ENCODE data around the gene ZDHHC13. TPM values are rescaled to one million over a fixed set of nuclear protein-coding genes. Genes with fewer than 3 reads are reported as not detected.

ZDHHC13 gene
- total RNA-seq, 1 donor from 2014 or later: 4.1 TPM

DNA sequence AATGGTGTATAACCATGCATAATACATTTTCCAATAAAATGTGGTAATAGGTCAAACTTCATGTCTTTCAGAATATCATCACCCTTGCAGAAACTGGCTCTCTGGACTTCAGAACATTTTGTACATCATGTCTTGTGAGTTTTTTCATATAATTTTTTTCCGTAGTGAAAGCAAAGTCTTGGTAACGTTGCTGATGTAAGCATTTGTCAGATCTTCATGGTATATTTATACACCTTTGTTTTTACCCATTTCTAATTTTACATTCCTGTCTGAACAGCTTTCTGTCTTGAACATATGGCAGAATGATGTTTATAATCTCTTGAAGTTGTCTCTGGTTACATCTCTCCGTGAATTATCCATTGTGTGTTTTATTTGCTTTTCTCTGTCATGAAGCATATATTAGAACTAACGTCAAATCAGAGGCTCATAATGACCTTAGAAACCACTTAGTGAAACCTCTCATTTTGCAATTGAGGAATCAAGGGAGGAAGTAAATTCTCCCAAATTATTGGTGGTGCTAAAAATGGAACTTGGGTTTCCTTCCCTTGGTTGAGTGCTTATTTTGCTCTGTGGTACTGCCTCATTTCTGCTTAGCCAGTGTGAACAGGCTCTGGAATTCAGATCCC, 47.4 kb downstream of the ZDHHC13 start:
- no peak for DNase-seq (ENCODE audit: low read depth)

DNA sequence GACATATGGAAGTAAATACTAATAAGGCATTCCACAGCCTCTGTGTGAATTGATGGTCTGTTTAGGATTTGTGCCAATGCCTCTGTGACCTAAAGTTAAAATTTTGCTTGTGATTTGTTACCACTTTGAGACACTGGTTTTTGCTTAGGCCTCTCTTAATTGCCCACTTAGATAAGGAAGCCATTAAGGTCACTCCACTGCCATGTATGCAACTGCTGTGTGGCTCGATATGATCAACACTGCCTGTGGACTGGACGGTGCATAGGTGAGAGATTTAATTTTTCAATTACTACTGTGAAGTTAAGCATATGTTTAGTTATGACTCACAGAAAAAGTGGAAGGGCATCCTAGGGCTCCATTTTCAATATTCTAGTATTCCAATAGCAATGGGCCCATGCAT, 47.9 kb downstream of the ZDHHC13 start:
- DNase-seq (ENCODE audit: low read depth): no peak

DNA sequence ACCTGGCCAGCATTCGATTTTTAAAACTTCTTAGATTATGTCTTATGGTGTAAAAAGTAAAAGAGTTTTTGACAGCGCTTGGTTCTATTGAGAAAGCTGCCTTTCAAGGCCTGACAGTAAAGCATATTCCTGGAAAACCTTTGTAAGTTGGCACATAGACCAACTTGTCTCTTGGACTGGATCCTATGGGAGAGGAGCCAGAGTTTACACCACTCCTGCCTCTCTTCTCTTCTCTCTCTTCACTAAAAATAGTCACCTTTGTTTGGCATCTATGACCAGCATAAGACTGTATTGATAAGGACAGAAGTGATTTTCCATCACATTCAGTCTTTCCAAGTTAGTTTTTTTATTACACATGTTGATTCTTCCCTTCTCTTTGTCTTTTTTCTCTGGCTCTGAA, 51.1 kb downstream of the ZDHHC13 start:
- DNase-seq (ENCODE audit: low read depth): no peak

DNA sequence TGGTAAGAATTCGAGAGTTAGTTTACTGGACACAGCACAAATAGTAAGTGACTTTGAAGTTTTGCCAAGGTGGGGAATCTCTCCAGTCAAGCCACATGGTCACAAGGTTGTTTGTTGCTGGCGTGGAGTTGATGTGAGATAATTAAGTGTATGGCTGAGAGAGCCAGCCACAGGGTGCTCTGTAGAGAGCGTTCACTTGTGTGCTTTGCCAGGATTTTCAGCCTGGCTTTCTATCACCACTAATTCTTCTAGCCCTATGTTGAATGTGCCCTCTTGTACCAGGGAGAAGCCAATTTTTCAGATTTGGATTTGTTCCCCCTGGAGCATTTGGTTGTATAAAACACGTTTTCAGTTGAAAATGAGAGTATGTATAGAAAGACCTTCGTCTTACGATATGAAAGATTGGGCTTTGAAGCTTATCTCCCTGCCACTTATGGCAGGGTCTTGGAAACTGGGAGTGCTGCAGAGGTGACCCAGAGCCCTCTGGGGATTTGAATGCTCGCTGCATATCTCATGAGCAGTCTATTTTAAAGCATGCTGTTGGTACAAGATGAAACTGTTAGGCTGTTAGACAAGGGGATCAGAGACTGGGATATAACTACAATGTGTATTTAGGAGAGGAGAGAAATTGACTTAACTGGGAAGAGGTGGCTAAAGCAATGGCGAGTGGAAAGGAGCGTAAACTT, 56.2 kb downstream of the ZDHHC13 start:
- DNase-seq (ENCODE audit: low read depth): no peak

DNA sequence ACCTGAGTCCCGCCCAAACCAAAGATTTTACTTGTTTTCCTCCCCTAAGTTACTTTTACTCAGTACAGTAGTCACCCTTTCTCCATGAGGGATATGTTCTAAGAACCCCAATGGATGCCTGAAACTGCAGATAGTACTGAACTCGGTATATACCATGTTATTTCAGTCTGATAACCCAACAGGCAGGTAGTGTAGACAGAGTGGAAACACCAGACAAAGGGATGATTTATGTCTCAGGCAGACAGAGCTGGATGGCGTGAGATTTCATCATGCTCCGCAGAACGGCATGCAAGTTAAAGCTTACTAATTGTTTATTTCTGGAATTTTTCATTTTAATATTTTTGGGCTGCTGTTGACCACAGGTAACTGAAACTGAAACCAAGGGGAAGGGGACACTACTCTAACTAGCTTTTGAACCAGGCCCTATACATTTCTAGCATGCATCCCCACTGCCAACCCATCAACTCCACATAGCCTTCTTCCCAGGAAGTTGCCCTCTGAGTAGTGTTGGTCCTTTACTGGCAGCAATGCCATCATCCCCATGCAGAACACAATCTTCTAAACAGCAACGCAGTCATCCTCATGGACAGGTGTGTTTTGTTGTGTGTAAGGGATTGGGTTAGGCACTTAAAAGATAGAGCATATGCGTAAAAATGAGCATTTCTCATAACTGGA, 57.1 kb downstream of the ZDHHC13 start:
- DNase-seq (ENCODE audit: low read depth): no peak

DNA sequence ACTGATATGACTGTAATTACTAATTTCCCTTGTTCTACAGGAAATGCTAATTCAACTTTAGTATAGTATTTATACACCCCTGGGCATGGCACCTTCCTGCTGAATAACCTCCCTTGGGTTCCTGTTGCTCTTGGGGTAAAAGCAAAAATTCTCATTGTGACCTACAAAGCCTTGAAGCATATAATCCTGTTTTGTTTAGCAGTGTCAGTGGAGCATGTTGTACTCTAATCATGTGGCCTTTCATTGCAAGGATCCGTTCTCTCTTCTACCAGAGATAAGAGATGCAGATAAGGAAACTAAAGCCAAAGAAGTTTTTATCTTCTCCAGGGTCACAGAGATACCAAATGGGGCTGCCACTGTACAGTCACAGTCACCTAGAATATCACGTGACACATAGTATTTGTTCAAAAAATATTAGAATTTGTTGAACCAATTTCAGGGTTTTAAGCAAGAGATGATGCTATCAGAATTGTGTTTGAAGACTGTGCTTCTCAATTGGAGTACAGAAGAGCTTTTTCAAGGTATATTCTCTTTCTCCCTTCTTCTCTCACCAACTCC, 59.7 kb downstream of the ZDHHC13 start:
- DNase-seq (ENCODE audit: low read depth): no peak

DNA sequence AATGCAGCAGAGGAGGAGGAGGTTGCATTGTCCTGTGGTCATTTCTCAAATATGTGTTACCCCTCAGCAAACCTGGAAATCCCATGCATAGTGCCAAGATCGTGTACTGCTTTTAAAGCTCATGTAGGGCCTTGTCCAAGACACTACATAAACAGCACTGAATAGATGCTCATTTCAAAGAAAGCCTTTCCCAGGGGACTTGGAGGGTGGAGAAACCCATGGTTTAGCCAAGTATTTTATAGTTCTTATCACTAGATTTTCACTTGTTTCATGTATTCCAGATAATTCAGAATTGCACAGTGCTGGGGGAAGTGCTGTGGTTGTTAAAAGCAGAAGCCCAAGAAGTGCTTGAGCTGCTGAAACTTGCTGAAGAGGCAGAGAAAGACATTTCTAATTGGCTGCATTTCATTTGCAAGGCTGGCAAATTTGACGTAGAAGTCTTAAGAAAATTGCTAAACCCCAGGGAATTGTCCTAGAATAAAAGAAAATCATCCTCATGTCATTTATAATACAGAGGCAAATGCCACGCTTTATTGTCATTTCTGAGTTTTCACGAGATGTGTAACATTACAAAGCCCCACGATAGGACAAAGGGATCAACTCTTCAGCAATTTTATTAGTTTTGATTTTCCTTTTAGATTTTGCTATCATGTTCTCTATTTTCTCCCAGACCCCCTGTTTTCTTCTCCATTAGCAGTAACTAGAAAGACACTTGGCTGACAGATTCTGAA, 64.7 kb downstream of the ZDHHC13 start:
- DNase-seq (ENCODE audit: low read depth): no peak

DNA sequence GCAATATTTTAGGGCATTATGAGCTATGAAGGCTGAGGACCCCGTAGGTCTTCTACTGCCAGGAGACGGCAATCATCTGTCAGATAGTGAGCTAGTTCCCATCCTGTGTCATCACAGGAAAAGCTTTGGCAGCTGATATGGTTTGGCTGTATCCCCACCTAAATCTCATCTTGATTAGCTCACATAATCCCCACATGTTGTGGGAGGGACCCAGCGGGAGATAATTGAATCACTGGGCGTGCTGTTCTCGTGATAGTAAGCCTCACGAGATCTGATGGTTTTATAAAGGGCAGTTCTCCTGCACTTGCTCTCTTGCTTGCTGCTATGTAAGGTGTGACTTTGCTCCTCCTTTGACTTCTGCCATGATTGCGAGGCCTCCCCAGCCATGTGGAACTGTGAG, 66.7 kb downstream of the ZDHHC13 start:
- DNase-seq (ENCODE audit: low read depth): peak; percentile 60

DNA sequence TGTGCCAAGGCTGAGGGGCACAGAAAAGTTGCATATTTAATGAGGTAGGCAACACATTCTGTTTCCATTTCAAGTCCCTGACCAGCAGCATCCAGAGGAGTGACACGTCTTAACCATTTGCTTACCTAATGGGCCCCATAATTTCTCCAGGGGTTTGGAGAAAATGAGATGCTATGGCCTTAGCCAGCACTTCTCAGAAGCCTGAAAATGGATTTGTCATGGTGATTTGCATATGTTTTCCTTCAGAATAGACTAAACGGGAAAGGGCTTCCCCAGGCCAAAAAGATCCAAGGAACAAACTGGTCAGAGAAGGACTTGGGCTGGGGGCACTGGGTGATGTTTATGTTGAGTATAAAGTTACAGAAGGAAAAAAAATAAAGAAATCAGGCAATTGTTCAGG, 68.1 kb downstream of the ZDHHC13 start:
- DNase-seq (ENCODE audit: low read depth): no peak

DNA sequence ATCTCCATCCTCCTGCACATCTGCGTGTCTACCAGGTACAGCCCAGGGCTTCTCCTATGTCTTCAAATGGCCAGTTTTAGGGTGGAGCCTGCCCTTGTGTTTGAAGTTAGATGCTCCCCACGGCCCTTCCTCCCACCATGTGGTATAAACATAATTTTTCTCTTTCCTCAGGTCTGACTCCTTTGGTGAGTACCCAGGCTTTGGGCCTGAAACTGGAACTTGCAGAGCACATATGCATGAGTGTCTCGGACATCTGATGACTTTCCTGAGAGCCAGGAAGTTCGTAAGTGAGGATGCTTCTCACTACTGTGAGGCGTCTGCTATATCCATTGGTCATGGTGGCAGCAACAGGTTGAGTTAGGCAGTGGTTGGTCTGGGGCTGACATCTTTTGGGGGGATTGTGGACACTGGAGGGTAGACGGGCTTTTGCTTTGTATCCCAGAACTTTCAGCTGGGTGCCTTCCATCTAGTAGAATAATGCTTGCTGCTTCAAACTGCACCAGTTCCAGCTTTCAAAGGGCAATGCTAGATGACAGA, 68.6 kb downstream of the ZDHHC13 start:
- DNase-seq (ENCODE audit: low read depth): no peak

DNA sequence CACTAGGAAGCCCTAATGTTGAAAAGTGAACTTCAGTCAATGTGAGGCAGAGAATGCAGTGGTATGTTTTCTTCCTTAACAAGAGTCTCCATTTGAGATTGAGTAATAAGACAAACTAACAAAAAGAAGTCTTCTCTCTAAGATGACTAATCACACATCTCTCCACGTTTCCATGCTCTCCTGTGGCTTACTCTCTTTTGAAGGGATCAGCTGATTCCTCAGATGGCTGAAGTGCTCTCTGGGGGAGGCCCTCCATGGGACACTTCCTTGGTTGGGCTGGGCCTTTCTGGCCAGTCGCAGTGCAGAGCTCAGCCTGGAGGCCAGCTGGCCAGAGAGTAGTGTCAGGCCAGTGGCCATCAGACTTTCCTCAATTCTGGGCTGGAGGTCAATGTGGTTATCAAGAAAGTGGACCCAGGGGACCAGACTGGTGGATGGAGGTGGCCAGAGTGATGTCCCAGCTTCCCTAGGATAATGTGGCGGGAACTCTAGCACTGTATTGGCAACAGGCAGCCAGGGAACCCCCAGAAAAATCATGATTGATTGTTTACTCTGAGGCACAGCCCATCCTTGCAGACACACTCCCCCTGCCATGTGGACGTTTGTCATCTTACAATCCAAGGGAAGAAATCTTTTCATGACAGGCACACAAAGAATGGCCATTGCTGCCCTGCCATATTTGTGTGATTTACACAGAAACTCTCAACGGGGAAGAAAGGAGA, 70.3 kb downstream of the ZDHHC13 start:
- DNase-seq (ENCODE audit: low read depth): peak; percentile 39

DNA sequence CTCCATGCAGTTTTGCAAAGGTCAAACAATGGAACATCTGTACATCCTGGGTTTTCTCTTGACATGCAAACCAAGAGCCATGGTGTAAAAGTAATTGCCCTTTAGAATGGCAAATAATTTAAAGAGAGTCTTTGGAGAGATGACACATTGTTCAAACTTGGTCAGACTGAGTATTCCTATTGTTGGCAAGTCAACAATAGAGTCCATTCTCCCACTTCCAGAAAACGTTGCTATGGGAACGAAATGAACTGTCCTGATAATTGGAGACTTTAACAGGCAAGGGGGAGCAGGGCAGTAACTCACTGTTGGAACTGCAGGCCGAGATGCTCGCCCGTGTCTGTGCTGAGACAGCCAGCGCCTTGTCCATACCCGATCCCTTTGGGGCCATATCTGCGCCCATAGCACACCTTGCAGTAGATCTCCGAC, 70.9 kb downstream of the ZDHHC13 start:
- no peak for DNase-seq (ENCODE audit: low read depth)

DNA sequence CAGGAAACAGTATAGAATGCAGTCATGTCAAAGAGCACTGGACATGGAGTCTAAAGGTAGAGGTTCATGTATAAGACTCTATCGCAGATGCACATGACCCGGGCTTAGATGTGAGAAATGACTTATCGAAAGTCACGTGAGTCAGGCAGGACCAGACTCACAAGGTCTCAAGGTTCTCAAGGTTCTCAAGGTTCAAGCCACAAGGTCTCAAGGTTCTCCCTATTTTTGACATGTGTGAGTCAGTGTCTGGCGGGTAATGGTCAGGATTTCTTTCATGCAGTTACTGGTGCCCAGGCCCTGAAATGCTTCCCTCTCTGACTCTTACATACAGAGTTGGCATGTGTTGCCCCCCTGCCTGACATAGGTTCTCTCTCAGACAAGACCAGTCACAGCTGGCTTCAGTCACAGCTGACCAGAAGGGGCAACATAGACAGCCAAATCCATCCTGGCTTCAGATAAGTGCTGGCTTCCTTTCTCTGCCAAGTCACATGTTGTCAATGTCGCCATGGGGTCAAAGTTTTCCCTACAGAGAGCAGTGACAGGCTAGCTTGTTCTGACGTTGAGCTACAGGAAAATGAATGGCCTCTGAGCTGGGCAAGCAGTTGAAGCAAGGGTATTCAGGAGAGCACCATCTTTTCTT, 74.7 kb downstream of the ZDHHC13 start:
- DNase-seq (ENCODE audit: low read depth): no peak

DNA sequence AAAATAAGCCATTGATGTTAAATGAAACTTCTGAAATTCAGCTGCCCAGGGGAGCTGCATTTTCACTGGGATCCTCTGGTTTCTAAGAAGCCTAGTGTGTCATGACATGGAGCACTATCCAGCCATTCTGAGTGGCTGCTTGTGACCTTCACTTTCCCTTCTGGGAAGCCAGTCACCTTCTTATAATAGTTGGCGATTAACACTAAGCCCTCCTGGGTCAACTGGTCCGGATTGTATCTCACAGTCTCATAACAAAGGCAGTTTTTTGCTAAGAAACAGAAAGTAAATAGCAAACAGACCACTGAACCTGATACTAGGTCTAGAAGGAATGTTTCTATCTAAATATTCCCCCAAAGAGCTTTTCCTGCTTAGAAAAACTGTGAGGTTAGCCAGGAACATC, 76.9 kb downstream of the ZDHHC13 start:
- peak; percentile 49 for DNase-seq (ENCODE audit: low read depth)

DNA sequence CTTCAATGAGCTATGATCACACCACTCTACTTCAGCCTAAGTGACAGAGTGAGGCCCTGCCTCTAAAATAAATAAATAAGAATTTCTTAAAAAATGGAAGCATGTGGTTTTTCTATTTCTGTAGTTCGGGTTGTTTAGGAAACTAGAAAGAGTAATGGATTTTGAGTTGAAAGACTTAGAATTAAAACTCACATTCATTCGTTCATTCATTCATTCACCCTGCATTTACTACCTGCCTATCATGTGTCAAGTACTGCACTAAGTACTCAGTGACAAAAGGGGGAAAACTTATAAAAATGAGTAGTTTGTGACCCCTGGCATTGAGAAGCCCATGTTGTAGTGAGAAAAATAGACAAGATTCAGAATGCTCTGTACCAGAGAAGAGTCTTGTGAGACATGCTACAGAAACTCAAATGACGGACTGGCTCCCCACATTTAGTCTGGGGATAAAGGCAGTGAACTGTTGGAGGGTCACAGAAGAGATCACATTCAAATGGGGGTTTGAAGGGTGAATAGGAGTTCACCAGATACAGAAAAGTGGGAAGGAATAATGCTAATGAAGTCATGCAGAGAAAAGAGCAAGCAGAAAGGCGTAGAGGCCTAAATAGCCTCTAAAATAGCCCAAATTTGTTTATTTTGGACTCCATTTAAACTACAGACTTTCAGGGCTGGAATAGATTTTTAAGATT, 77.8 kb downstream of the ZDHHC13 start:
- no peak for DNase-seq (ENCODE audit: low read depth)

DNA sequence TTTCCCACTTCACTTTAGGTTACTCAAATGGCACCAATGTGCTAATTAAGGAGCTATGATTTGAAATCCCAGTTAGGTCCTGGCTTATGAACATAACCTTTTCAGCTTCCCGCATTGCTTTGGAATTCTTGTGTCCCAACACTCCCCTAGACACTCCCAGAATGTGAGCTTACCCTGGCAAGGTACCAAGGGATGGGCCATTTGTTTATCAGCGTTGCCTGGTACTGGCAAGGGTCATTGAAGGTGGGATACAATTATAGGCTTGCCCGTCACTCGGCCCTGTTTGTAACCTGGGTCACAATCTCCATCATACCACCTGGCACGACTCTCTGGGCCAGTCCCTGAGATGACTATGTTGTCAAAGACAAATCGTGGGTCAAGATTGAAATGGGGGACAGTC, 79.5 kb downstream of the ZDHHC13 start:
- DNase-seq (ENCODE audit: low read depth): peak; percentile 70

DNA sequence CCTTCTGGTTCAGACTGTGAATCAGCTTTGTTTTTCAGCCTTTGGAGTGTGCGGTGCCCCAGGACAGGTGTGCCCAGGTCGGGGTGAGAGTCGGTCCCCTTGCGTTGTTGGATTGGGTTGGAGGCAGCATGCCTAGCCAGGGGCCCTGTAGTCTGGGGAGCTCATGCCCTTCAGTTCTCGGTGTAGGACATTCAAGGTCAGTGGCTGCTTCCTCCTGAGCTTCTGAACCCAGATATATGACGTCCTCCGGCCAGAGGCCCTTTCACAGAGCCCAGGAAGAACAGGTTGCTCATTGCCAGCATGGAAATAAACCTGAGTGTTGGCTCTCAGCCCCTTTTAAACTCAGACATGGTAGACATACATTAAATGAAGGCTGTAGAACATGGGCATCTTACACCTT, 82.1 kb downstream of the ZDHHC13 start:
- DNase-seq (ENCODE audit: low read depth): no peak

DNA sequence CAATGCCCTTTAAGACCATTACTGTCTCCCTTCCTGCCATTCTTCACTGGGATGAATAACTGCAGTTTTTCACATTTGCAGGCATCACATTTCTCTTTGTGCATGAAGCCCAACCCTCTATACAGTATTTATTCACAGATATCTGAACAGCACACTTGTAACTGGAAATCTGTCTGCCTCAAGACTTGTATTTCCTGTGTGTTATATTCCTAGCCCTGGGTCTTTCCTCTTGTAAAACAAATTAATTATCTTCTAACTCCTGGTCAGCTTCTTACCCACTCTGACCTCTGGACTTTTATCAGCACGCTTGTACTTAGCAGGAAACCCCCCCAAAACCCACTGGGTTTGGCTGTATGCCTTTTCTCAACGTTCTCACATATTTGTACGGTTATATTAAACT, 82.8 kb downstream of the ZDHHC13 start:
- no peak for DNase-seq (ENCODE audit: low read depth)

DNA sequence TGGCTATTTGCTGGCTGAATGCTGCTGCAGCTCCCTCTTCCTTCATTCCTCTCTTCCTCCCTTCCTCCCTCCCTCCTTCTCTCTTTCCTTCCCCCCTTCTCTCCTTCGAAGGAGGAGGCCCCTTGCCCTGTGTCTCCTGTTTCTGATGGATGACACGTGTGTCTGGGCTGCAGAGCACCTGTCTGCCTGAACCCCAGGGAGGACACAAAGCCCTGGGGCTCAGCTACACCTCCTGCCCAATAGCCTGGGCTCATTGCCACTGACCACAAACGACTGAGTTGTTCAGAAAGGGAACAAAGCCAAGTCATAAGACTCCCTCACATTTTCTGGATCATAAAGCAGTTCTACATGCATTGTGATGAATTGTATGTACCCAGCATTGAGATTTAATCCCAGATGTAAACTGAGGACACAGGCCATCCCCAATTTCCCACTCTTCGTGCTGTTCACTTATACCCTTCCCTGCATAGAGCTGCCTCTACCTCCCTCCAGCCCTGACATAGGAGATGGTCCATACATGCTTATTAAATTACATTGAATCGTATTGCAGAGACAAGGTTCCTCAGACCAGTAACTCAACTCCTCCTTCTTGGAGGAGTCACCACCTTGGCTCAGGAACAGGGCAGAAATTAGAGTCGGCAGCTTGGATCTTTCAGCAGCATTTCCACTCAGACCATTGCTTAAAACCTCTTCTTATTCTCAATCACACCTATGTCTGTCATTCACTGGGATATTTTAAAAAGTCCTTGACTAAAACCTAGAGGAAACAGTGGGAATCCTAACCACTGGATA, 83.6 kb downstream of the ZDHHC13 start:
- peak; percentile 91 for DNase-seq (ENCODE audit: low read depth)
